HepG2 (cell line): Measurements from ENCODE around the gene AJUBA. TPM values are rescaled to one million over a fixed set of nuclear protein-coding genes. Genes with fewer than 3 reads are reported as not detected.

Source experiments
- CREM ChIP-seq, 2 experiments: sonication (generic) in 1 of 2; formaldehyde crosslinking in 1 of 2; IDR thresholded peaks; 2 replicates each; pipeline versions ENCODE4 v1.4.0 to v1.6.1; 2016 to 2020; ENCODE audit warnings: antibody characterized with exemption in 1 of 2, mild to moderate bottlenecking in 1 of 2, missing genetic modification reagents in 1 of 2
- GPN1 ChIP-seq: sonication (generic); formaldehyde crosslinking; IDR thresholded peaks from 2 replicates; pipeline ENCODE4 v1.5.1; 2020; ENCODE audit warnings: missing genetic modification reagents, borderline replicate concordance
- HMGXB3 ChIP-seq: sonication (generic); formaldehyde crosslinking; IDR thresholded peaks from 2 replicates; pipeline ENCODE4 v1.4.0; 2020; ENCODE audit warnings: missing genetic modification reagents, borderline replicate concordance
- HNF4G ChIP-seq, 2 experiments: sonication (generic) in 1 of 2; formaldehyde crosslinking in 1 of 2; IDR thresholded peaks; 2 replicates each; pipeline versions ENCODE4 v1.4.0 to v1.6.1; 2011 to 2020; ENCODE audit warnings: borderline replicate concordance in 2 of 2, low read depth in 2 of 2, mild to moderate bottlenecking in 2 of 2, low read length in 1 of 2, missing genetic modification reagents in 1 of 2, moderate library complexity in 1 of 2
- HOMEZ ChIP-seq: IDR thresholded peaks from 2 replicates; pipeline ENCODE4 v1.6.1; 2016; ENCODE audit warnings: low read depth
- IRX3 ChIP-seq: sonication (generic); formaldehyde crosslinking; IDR thresholded peaks from 2 replicates; pipeline ENCODE4 v1.8.1; 2023; ENCODE audit warnings: mild to moderate bottlenecking, low read depth, missing genetic modification reagents, borderline replicate concordance
- MIER2 ChIP-seq: IDR thresholded peaks from 2 replicates; pipeline ENCODE4 v1.6.1; 2016; ENCODE audit warnings: missing biosample characterization, missing genetic modification reagents
- MTA3 ChIP-seq: sonication (generic); formaldehyde crosslinking; IDR thresholded peaks from 2 replicates; pipeline ENCODE4 v1.4.0; 2020; ENCODE audit warnings: missing genetic modification reagents
- NFATC3 ChIP-seq: sonication (generic); formaldehyde crosslinking; IDR thresholded peaks from 2 replicates; pipeline ENCODE4 v1.5.1; 2020; ENCODE audit warnings: mild to moderate bottlenecking, missing genetic modification reagents
- POLR2A ChIP-seq, 2 experiments: IDR thresholded peaks; 2 replicates each; pipeline ENCODE4 v1.6.1; 2011; ENCODE audit warnings: low read depth in 2 of 2, low read length in 2 of 2, mild to moderate bottlenecking in 1 of 2, moderate library complexity in 1 of 2; ENCODE audit not compliant: insufficient read depth in 1 of 2
- RBAK ChIP-seq: sonication (generic); formaldehyde crosslinking; IDR thresholded peaks from 2 replicates; pipeline ENCODE4 v1.5.1; 2020; ENCODE audit warnings: mild to moderate bottlenecking, missing genetic modification reagents
- RBM39 ChIP-seq: fragments of 200-400 bp; formaldehyde crosslinking; IDR thresholded peaks from one replicate; pipeline ENCODE4 v1.6.1; 2018; ENCODE audit warnings: antibody characterized with exemption, mild to moderate bottlenecking, low read depth, low read length; ENCODE audit not compliant: poor library complexity, severe bottlenecking
- YEATS4 ChIP-seq: sonication (generic); formaldehyde crosslinking; IDR thresholded peaks from 2 replicates; pipeline ENCODE4 v1.4.0; 2020; ENCODE audit warnings: missing genetic modification reagents, borderline replicate concordance
- ZBTB38 ChIP-seq: sonication (generic); formaldehyde crosslinking; IDR thresholded peaks from 2 replicates; pipeline ENCODE4 v1.5.1; 2020; ENCODE audit warnings: mild to moderate bottlenecking, missing genetic modification reagents
- ZNF263 ChIP-seq: sonication (generic); formaldehyde crosslinking; IDR thresholded peaks from 2 replicates; pipeline ENCODE4 v1.4.0; 2020; ENCODE audit warnings: missing genetic modification reagents
- ZNF350 ChIP-seq: sonication (generic); formaldehyde crosslinking; IDR thresholded peaks from 2 replicates; pipeline ENCODE4 v1.4.0; 2020; ENCODE audit warnings: mild to moderate bottlenecking, low read depth, missing genetic modification reagents, borderline replicate concordance
- ZNF501 ChIP-seq: sonication (generic); formaldehyde crosslinking; IDR thresholded peaks from 2 replicates; pipeline ENCODE4 v1.5.1; 2020; ENCODE audit warnings: mild to moderate bottlenecking, moderate library complexity, missing genetic modification reagents
- ZNF510 ChIP-seq: sonication (generic); formaldehyde crosslinking; IDR thresholded peaks from 2 replicates; pipeline ENCODE4 v1.4.0; 2020; ENCODE audit warnings: low read depth, mild to moderate bottlenecking, missing genetic modification reagents
- ZNF616 ChIP-seq: sonication (generic); formaldehyde crosslinking; IDR thresholded peaks from 2 replicates; pipeline ENCODE4 v1.5.0; 2020; ENCODE audit warnings: low read depth, mild to moderate bottlenecking, missing genetic modification reagents
- ZNF780A ChIP-seq: sonication (generic); formaldehyde crosslinking; IDR thresholded peaks from 2 replicates; pipeline ENCODE4 v1.8.0; 2022; ENCODE audit warnings: mild to moderate bottlenecking, missing genetic modification reagents, moderate library complexity
- polyA plus RNA-seq, 8 experiments: library from polyadenylated mRNA; depleted of rRNA in 3 of 8; stranded (reverse) in 7 of 8; unstranded in 1 of 8; fragments of >200 nt; fragmentation: Illumina TruSeq in 4 of 8; extraction: Trizol in 4 of 8; gene quantifications; 2 replicates each; pipeline versions ENCODE4 v1.2.1 to v1.2.3, GENCODE V29; 2011 to 2016; ENCODE audit warnings: low read depth in 4 of 8, missing spikeins in 1 of 8, mixed read lengths in 1 of 8; ENCODE audit not compliant: insufficient read depth in 1 of 8
- total RNA-seq, 5 experiments: library from RNA; depleted of rRNA; stranded (reverse); fragments of >200 nt; fragmentation: Illumina TruSeq; extraction: Trizol; gene quantifications; 2 replicates each; pipeline ENCODE4 v1.2.3, GENCODE V29; 2016; ENCODE audit warnings: low read depth in 1 of 5

AJUBA gene
- total and polyA plus RNA-seq, 2 of the 13 experiments (the other 11 are each of a cell fraction or from before 2014, with no cell fraction given), result 157 to 241 TPM

GRCh38 chr14:22982477-22983245 is at the start of gene AJUBA (continued):
- TF ChIP-seq HMGXB3, result peak; percentile 95
- no peak; the same call in 1 of the 2 replicates for TF ChIP-seq HNF4G (IDR thresholded peaks at IDR 0.05; ENCODE audit: borderline replicate concordance, low read depth, low read length)
- peak; percentile 93 for TF ChIP-seq HNF4G (CRISPR knock-in tag; IDR thresholded peaks at IDR 0.05; ENCODE audit: borderline replicate concordance, low read depth)
- no peak for TF ChIP-seq YEATS4 (CRISPR knock-in tag)
- TF ChIP-seq ZNF510 (CRISPR knock-in tag), result peak; percentile 88
- TF ChIP-seq ZNF616 (CRISPR knock-in tag), result no peak; the same call in 1 of the 2 replicates
- TF ChIP-seq RBM39, result peak; percentile 100
- no peak for TF ChIP-seq ZNF501 (CRISPR knock-in tag)
- TF ChIP-seq ZNF350 (CRISPR knock-in tag), result peak; percentile 100
- TF ChIP-seq MTA3 (CRISPR knock-in tag), result no peak
- no peak for TF ChIP-seq IRX3 (CRISPR knock-in tag)
- TF ChIP-seq POLR2A (IDR thresholded peaks at IDR 0.05; ENCODE audit: insufficient read depth in 1 of 2, low read depth in 2 of 2, low read length in 2 of 2), result peak in 1 of 2 experiments; percentile 59; a peak in 1 of 4 replicates
- TF ChIP-seq GPN1, result no peak; the same call in 1 of the 2 replicates
- peak; percentile 89 for TF ChIP-seq HOMEZ (CRISPR knock-in tag)
- TF ChIP-seq CREM (IDR thresholded peaks at IDR 0.05), result no peak
- no peak; the same call in 1 of the 2 replicates for TF ChIP-seq CREM (CRISPR knock-in tag; IDR thresholded peaks at IDR 0.05)
- peak; percentile 94; the same call in 1 of the 2 replicates for TF ChIP-seq ZBTB38 (CRISPR knock-in tag)
- TF ChIP-seq MIER2 (CRISPR knock-in tag), result peak; percentile 41; the same call in 1 of the 2 replicates
- no peak for TF ChIP-seq ZNF780A (CRISPR knock-in tag)
- peak; percentile 84 for TF ChIP-seq RBAK (CRISPR knock-in tag)
- no peak for TF ChIP-seq ZNF263 (CRISPR knock-in tag)
- peak; percentile 89 for TF ChIP-seq NFATC3 (CRISPR knock-in tag)
